ENCODE results near the gene ASPDH. TPM values are rescaled to one million over a fixed set of nuclear protein-coding genes. Genes with fewer than 3 reads are reported as not detected.
A peak's percentile ranks its signal among the peaks of the same experiment; 100 is the strongest.

Gene ASPDH
- total RNA-seq, 2 donors from 2014 or later, result not detected

- WGBS, 2 experiments (ENCODE audit: insufficient coverage in 1 of 2, insufficient read length in 1 of 2), result 18 to 44% methylated on average over 17 to 25 of the region's 27 CpGs
- DNase-seq, result peak; percentile 77
- Histone ChIP-seq H3K27me3 (ENCODE audit: control insufficient read depth, insufficient read depth, low read length, poor library complexity, severe bottlenecking) (peaks cover 29% of the 10 kb centered on the region), H3K36me3 (ENCODE audit: control insufficient read depth, insufficient read depth, low read length) (no peaks in the 10 kb centered on the region), H3K9ac (ENCODE audit: extremely low read depth, low read length, poor library complexity, severe bottlenecking) (no peak overlapping the region), H3K4me1 (ENCODE audit: control insufficient read depth, insufficient read depth, low read length) (no peaks in the 10 kb centered on the region), H3K4me3 (ENCODE audit: low read length) (no peak overlapping the region), H3K27ac (ENCODE audit: low read depth, low read length) (no peak overlapping the region), H3K9me3 (ENCODE audit: control insufficient read depth, low read length) (peaks cover 28% of the 10 kb centered on the region)
- Mint-ChIP-seq H3K27ac (no peak overlapping the region), H3K4me1 (no peaks in the 10 kb centered on the region), H3K9me3 (no peaks in the 10 kb centered on the region), H3K36me3 (ENCODE audit: low read depth) (no peaks in the 10 kb centered on the region), H3K27me3 (ENCODE audit: insufficient read depth) (peaks cover 16% of the 10 kb centered on the region), H3K4me3 (no peak overlapping the region)
- TF ChIP-seq CTCF (conservative IDR thresholded peaks at IDR 0.05), result peak; percentile 63
These were observed 13.5 kb downstream of the ASPDH start for GRCh38 chr19:50500060-50500752.

GRCh38 chr19:50498219-50499056 lies 15.3 kb downstream of the ASPDH start:
- Histone ChIP-seq H3K27me3 (ENCODE audit: control insufficient read depth, insufficient read depth, low read length, poor library complexity, severe bottlenecking) (peaks cover 34% of the 10 kb centered on the region), H3K4me1 (ENCODE audit: control insufficient read depth, insufficient read depth, low read length) (no peaks in the 10 kb centered on the region), H3K36me3 (ENCODE audit: control insufficient read depth, insufficient read depth, low read length) (no peaks in the 10 kb centered on the region), H3K27ac (ENCODE audit: low read depth, low read length) (no peak overlapping the region), H3K9ac (ENCODE audit: extremely low read depth, low read length, poor library complexity, severe bottlenecking) (no peak overlapping the region), H3K4me3 (ENCODE audit: low read length) (peak overlapping the region; percentile 45), H3K9me3 (ENCODE audit: control insufficient read depth, low read length) (peaks cover 28% of the 10 kb centered on the region)
- peaks cover 33% of the 10 kb centered on the region for H3K27me3 Mint-ChIP-seq (ENCODE audit: insufficient read depth)
- H3K36me3 Mint-ChIP-seq (ENCODE audit: low read depth), result no peaks in the 10 kb centered on the region
- no peak for DNase-seq
- no peak overlapping the region for H3K4me3 Mint-ChIP-seq
- H3K4me1 Mint-ChIP-seq, result no peaks in the 10 kb centered on the region
- no peak overlapping the region for H3K27ac Mint-ChIP-seq
- no peaks in the 10 kb centered on the region for H3K9me3 Mint-ChIP-seq
- no peak for TF ChIP-seq CTCF (conservative IDR thresholded peaks at IDR 0.05)
- 87 to 90% methylated on average over 11 of the region's 11 CpGs for WGBS, 2 experiments (ENCODE audit: insufficient coverage in 1 of 2, insufficient read length in 1 of 2)

GRCh38 chr19:50497022-50497405 lies 16.7 kb downstream of the ASPDH start:
- no peaks in the 10 kb centered on the region for H3K36me3 Mint-ChIP-seq (ENCODE audit: low read depth)
- no peak for DNase-seq
- Histone ChIP-seq H3K9ac (ENCODE audit: extremely low read depth, low read length, poor library complexity, severe bottlenecking) (no peak overlapping the region), H3K27ac (ENCODE audit: low read depth, low read length) (peak overlapping the region; percentile 66), H3K4me3 (ENCODE audit: low read length) (peak overlapping the region; percentile 45), H3K36me3 (ENCODE audit: control insufficient read depth, insufficient read depth, low read length) (no peaks in the 10 kb centered on the region), H3K27me3 (ENCODE audit: control insufficient read depth, insufficient read depth, low read length, poor library complexity, severe bottlenecking) (peaks cover 47% of the 10 kb centered on the region), H3K4me1 (ENCODE audit: control insufficient read depth, insufficient read depth, low read length) (no peaks in the 10 kb centered on the region), H3K9me3 (ENCODE audit: control insufficient read depth, low read length) (peaks cover 28% of the 10 kb centered on the region)
- H3K27ac Mint-ChIP-seq, result no peak overlapping the region
- WGBS, 2 experiments (ENCODE audit: insufficient coverage in 1 of 2, insufficient read length in 1 of 2), result 69 to 83% methylated on average over 5 to 8 of the region's 8 CpGs
- no peaks in the 10 kb centered on the region for H3K4me1 Mint-ChIP-seq
- H3K27me3 Mint-ChIP-seq (ENCODE audit: insufficient read depth), result peaks cover 46% of the 10 kb centered on the region
- no peak for TF ChIP-seq CTCF (conservative IDR thresholded peaks at IDR 0.05)
- H3K9me3 Mint-ChIP-seq, result no peaks in the 10 kb centered on the region
- H3K4me3 Mint-ChIP-seq, result no peak overlapping the region
